IMR-90 (cell line): ENCODE results near the gene RNU6-9.

Experiments used
- BHLHE40 ChIP-seq: fragments of 150-350 bp; IDR thresholded peaks from 2 replicates; pipeline ENCODE4 v1.6.1; 2016; ENCODE audit warnings: mild to moderate bottlenecking, low read depth, low read length
- CEBPB ChIP-seq: IDR thresholded peaks from 2 replicates; pipeline ENCODE4 v1.6.1; 2012; ENCODE audit warnings: low read depth, low read length, improper control_type of control experiment
- CHD1 ChIP-seq: IDR thresholded peaks from 2 replicates; pipeline ENCODE4 v1.6.1; 2012; ENCODE audit warnings: low read depth, low read length, improper control_type of control experiment
- CTCF ChIP-seq: conservative IDR thresholded peaks from 2 replicates; pipeline ENCODE4 v1.5.1; 2012; ENCODE audit warnings: mild to moderate bottlenecking, low read depth, low read length, improper control_type of control experiment
- ELK1 ChIP-seq: fragments of 150-350 bp; IDR thresholded peaks from 2 replicates; pipeline ENCODE4 v1.6.1; 2016; ENCODE audit warnings: low read depth, mild to moderate bottlenecking, low read length, moderate library complexity, borderline replicate concordance
- FOS ChIP-seq: fragments of 150-350 bp; IDR thresholded peaks from 2 replicates; pipeline ENCODE4 v1.6.1; 2016; ENCODE audit warnings: low read depth, low read length
- MAFK ChIP-seq: IDR thresholded peaks from 2 replicates; pipeline ENCODE4 v1.6.1; 2012; ENCODE audit warnings: low read depth, low read length, improper control_type of control experiment
- MAZ ChIP-seq: IDR thresholded peaks from 2 replicates; pipeline ENCODE4 v1.6.1; 2012; ENCODE audit warnings: low read depth, mild to moderate bottlenecking, low read length, improper control_type of control experiment, moderate library complexity, borderline replicate concordance
- MXI1 ChIP-seq: IDR thresholded peaks from 2 replicates; pipeline ENCODE4 v1.6.1; 2012; ENCODE audit warnings: low read depth, mild to moderate bottlenecking, low read length, moderate library complexity, borderline replicate concordance
- POLR2A ChIP-seq: IDR thresholded peaks from 2 replicates; pipeline ENCODE4 v1.6.1; 2012; ENCODE audit warnings: mild to moderate bottlenecking, low read depth, low read length
- RAD21 ChIP-seq: IDR thresholded peaks from 2 replicates; pipeline ENCODE4 v1.6.1; 2012; ENCODE audit warnings: low read length, improper control_type of control experiment
- RCOR1 ChIP-seq: IDR thresholded peaks from 2 replicates; pipeline ENCODE4 v1.6.1; 2012; ENCODE audit warnings: mild to moderate bottlenecking, low read length, improper control_type of control experiment; ENCODE audit not compliant: insufficient replicate concordance
- RFX5 ChIP-seq: IDR thresholded peaks from 2 replicates; pipeline ENCODE4 v1.8.0; 2012; ENCODE audit warnings: low read depth, mild to moderate bottlenecking, low read length, moderate library complexity
- SMC3 ChIP-seq: fragments of 150-350 bp; IDR thresholded peaks from 2 replicates; pipeline ENCODE4 v1.6.1; 2016; ENCODE audit warnings: low read depth, mild to moderate bottlenecking, antibody characterized with exemption, low read length, moderate library complexity

GRCh38 chr19:906480-906879 is 13.2 kb downstream of the RNU6-9 start:
- TF ChIP-seq CTCF = no peak
- no peak for TF ChIP-seq MXI1
- TF ChIP-seq RCOR1 = no peak
- no peak for TF ChIP-seq POLR2A
- TF ChIP-seq RFX5 = no peak
- TF ChIP-seq BHLHE40 = no peak
- TF ChIP-seq CEBPB = no peak
- TF ChIP-seq CHD1 = no peak
- no peak for TF ChIP-seq FOS
- no peak for TF ChIP-seq MAFK
- TF ChIP-seq RAD21 = no peak
- no peak for TF ChIP-seq ELK1
- TF ChIP-seq MAZ = no peak
- no peak for TF ChIP-seq SMC3
